ENCODE results near the gene A3GALT2.

A3GALT2 gene

DNA sequence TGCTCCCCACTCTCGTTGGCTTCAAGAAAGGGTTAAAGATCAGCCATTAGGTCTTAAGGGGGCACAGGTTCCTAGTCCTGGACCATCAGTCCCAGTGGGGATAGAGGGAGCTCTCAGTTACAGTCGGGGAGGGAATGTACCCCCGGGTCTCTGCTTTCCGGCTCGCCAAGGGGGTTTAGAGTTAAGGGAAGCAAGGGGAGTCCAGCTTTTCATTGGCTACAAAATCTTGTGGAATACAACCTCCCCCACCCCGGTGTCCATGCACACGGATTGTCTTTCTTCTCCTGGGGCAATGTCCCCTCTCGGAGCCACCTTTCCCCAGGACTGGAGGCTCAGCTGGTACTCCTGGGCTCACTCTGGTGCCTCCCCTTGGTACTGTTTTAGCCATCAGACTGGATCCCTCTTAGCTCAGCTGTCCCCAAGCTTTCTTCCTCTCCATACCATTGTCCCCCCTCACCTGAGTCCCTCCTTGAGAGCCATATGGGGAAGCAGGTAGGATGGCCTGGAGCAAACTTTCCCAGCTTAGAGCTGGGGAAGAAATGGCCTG is at the start of gene A3GALT2:
A3GALT2 (minus strand) TSS at position 480 of the 547 bp plus-strand sequence; CDS start at position 480, 0 bp downstream.
- DNase-seq (ENCODE audit: low read depth), result no peak
- H3K4me3 ChIP-seq (ENCODE audit: control insufficient read depth, low read depth, low read length), result no peak within 1 kb of the TSS
- TF ChIP-seq, protein P1, sequence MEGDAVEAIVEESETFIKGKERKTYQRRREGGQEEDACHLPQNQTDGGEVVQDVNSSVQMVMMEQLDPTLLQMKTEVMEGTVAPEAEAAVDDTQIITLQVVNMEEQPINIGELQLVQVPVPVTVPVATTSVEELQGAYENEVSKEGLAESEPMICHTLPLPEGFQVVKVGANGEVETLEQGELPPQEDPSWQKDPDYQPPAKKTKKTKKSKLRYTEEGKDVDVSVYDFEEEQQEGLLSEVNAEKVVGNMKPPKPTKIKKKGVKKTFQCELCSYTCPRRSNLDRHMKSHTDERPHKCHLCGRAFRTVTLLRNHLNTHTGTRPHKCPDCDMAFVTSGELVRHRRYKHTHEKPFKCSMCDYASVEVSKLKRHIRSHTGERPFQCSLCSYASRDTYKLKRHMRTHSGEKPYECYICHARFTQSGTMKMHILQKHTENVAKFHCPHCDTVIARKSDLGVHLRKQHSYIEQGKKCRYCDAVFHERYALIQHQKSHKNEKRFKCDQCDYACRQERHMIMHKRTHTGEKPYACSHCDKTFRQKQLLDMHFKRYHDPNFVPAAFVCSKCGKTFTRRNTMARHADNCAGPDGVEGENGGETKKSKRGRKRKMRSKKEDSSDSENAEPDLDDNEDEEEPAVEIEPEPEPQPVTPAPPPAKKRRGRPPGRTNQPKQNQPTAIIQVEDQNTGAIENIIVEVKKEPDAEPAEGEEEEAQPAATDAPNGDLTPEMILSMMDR (IDR thresholded peaks at IDR 0.05; ENCODE audit: control insufficient read depth, insufficient read depth, low read depth, low read length, missing control alignments), result no peak

DNA sequence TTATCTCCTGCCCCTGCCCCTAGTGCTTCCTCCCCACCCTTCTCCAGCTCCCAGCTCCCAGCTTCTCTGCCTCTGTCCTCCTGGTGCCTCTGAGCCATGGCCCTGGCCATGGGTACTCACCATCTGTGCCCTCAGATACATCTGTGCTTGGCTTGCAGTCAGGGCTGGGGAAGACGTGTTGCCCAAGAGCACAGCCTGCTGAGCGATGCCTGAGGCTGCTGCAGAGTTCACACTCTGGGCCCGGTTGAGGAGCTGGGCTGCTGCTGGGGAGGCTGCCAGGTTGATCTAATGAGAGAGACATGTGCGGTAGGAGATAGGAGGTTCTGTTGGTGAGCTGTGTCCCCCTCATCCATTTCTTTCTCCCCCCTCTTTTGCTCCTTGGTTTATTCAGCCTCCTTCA is 49.4 kb upstream of the A3GALT2 start:
- no peak overlapping the region for H3K4me3 ChIP-seq (ENCODE audit: control insufficient read depth, low read depth, low read length)
- no peak for DNase-seq (ENCODE audit: low read depth)

DNA sequence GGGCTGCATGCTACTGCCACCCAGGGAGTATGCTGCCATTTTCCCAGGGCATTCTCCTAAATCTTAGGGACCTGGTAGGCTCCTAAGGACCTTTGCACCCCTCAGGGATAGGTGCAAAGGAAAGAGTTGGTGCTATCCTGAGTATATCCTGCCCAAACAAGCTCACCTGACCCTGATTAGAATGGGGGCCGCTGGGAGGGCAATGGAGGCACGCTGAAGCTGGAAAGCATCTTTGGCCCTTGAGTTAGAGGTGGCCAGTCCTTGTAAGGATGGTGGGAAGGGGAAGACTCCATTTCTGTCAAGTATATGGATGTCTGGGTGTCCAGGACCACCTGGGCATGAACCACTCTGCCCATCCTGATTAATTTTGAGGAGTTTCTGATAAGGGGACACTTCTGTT is 48.9 kb upstream of the A3GALT2 start:
- no peak overlapping the region for H3K4me3 ChIP-seq (ENCODE audit: control insufficient read depth, low read depth, low read length)
- no peak for DNase-seq (ENCODE audit: low read depth)
- TF ChIP-seq, protein P1 (IDR thresholded peaks at IDR 0.05; ENCODE audit: control insufficient read depth, insufficient read depth, low read depth, low read length, missing control alignments), result no peak

More for the DNA sequence above, 49.4 kb upstream of the A3GALT2 start:
- TF ChIP-seq, protein P1 (IDR thresholded peaks at IDR 0.05; ENCODE audit: control insufficient read depth, insufficient read depth, low read depth, low read length, missing control alignments), result no peak

DNA sequence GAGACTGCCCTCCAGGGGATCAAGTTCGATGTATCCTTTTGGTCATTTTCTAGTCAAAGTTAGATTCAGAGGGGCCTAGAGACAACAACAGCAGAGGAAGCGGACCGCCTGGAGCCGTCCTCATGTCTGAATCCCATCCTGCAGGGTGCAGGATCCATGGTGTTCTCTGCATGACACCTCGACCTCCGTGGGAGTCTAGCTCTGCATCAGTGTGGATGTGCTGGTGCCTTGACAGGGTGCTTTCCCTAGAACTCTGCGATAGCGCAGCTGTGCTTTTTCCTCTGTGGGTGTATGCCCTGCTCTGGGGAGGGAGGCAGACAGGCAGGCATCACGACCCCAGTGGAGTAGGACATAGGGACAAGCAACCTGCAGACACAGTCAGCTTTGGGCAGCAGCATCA is 48.2 kb upstream of the A3GALT2 start:
- no peak for DNase-seq (ENCODE audit: low read depth)
- H3K4me3 ChIP-seq (ENCODE audit: control insufficient read depth, low read depth, low read length), result no peak overlapping the region

DNA sequence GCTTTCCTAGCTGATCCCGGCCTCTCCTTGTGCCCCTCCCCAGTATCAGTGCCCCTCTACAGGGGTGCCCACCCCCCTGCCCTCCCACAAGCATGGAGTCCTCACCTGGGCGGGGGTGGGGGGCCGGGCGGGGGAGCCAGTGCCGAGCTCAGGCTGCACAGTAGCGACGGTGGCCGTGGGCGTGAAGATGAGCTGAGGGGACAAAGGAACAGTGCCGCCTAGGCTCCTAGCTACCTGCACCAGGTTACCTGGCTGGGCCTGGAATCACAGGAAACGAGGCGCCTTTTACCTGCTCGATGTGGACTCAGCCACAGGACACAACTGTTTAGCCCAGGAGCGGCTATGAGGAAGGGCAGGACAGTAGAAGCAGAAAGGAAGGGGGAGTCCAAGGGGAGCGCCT is 47.5 kb upstream of the A3GALT2 start:
- no peak overlapping the region for H3K4me3 ChIP-seq (ENCODE audit: control insufficient read depth, low read depth, low read length)
- TF ChIP-seq, protein P1 (IDR thresholded peaks at IDR 0.05; ENCODE audit: control insufficient read depth, insufficient read depth, low read depth, low read length, missing control alignments), result no peak
- no peak for DNase-seq (ENCODE audit: low read depth)

More for the DNA sequence above, 48.2 kb upstream of the A3GALT2 start:
- TF ChIP-seq, protein P1 (IDR thresholded peaks at IDR 0.05; ENCODE audit: control insufficient read depth, insufficient read depth, low read depth, low read length, missing control alignments), result no peak

DNA sequence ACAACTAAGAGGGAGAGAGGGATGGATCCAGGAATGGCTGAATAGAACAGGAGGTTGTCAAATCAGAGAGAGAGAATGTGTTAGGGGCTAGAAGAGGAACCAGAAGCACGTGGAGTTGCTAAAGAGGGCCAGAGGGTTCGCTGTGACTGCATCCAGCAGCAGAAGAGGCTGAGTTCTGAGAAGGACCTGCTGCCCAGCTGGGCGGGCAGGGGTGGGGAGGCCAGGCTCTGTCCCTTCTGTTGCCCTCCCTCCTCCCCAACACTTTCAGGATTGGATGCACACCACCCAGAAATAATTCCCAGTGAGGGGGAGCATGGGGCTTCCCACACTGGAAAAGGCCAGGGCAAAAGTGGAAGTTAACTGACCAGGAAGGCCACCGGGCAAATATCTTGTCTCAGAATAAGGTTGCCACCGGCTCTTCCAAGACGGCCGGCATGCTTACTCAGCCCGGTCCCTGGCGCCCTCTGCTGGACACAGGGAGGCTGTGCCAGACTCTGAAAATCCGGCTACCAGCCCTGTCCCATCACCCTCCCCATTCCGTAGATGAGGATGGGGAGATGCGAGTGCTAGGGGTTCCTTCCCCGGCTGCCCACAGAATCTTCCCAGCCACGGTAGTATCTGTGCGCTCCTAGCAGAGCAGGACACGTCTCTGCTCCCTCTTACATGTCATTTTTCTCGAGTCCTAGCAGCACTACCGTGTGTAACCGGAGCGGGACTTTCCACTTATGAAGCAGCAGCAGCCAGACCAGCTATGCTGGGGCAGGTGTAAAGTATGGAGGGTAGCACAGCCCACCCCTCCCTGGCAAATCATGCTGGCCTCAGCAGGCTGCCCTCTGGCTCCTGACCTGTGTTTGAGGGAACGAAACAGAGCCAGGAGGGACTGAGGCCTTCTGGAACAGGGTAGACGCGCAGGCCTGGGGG is 46.8 kb upstream of the A3GALT2 start:
- no peak for DNase-seq (ENCODE audit: low read depth)
- H3K4me3 ChIP-seq (ENCODE audit: control insufficient read depth, low read depth, low read length), result no peak overlapping the region
- TF ChIP-seq, protein P1 (IDR thresholded peaks at IDR 0.05; ENCODE audit: control insufficient read depth, insufficient read depth, low read depth, low read length, missing control alignments), result peak; percentile 96

Measured in AG09309 (cell line).